Measurements from ENCODE around the gene CCT3. TPM values are rescaled to one million over a fixed set of nuclear protein-coding genes. Genes with fewer than 3 reads are reported as not detected.

The CCT3 gene
- total and polyA plus RNA-seq, 10 of the 15 experiments (the other 5 are each of a cell fraction or from before 2014, with no cell fraction given) = 319 to 585 (median 427) TPM

GRCh38 chr1:156268336-156268735, 69.8 kb downstream of the CCT3 start:
- H4K20me1 ChIP-seq (ENCODE audit: control insufficient read depth, insufficient read depth) = no peaks in the 10 kb centered on the region
- no peaks in the 10 kb centered on the region for H3K4me1 ChIP-seq (ENCODE audit: control insufficient read depth, insufficient read depth, low read length)
- in situ Hi-C loops (cut with MboI) = no loop called here
- no peak for ATAC-seq
- WGBS (ENCODE audit: insufficient coverage, insufficient replicate concordance, low lambda C conversion rate, missing lambda C conversion rate) = 100% methylated on average over 4 of the region's 4 CpGs
- H3K9me3 ChIP-seq (replicated peaks; ENCODE audit: control insufficient read depth, insufficient read depth, low read length) = no peaks in the 10 kb centered on the region
- intact Hi-C loops (cut with micrococcal nuclease; ENCODE audit: unreplicated experiment) = no loop called here
- CTCF ChIA-PET = no interaction called here
- POLR2A ChIA-PET = no interaction called here
- no TSS peak for BruUV-seq (replicated peaks)
- no peaks in the 10 kb centered on the region for H3K79me2 ChIP-seq (ENCODE audit: control insufficient read depth, insufficient read depth, low read length)
- no peak for DNase-seq (ENCODE audit: low read depth, low spot score)
- no peak overlapping the region for H3K4me2 ChIP-seq (ENCODE audit: control insufficient read depth, insufficient read depth)
- FAIRE-seq = no peak
- TF ChIP-seq TARDBP (IDR thresholded peaks at IDR 0.05; ENCODE audit: borderline replicate concordance) (no peak), IKZF1 (conservative IDR thresholded peaks at IDR 0.05) (no peak), MEF2B (IDR thresholded peaks at IDR 0.05; ENCODE audit: partially characterized antibody, poor library complexity, severe bottlenecking) (no peak), MTA3 (IDR thresholded peaks at IDR 0.05; ENCODE audit: borderline replicate concordance, low read length) (no peak), CBFB (IDR thresholded peaks at IDR 0.05; ENCODE audit: low read depth) (no peak), PBX3 (IDR thresholded peaks at IDR 0.05; ENCODE audit: insufficient replicate concordance, low read depth, low read length) (no peak), ZZZ3 (IDR thresholded peaks at IDR 0.05; ENCODE audit: control insufficient read depth, insufficient read length, low read depth) (no peak), NR2C2 (IDR thresholded peaks at IDR 0.05; ENCODE audit: borderline replicate concordance, control insufficient read depth, insufficient read length, low read depth) (no peak), JUND (IDR thresholded peaks at IDR 0.05; ENCODE audit: low read depth, low read length) (no peak), SKIL (IDR thresholded peaks at IDR 0.05; ENCODE audit: low read depth, poor library complexity, severe bottlenecking) (no peak), BMI1 (IDR thresholded peaks at IDR 0.05; ENCODE audit: borderline replicate concordance) (no peak), HDAC6 (IDR thresholded peaks at IDR 0.05; ENCODE audit: unreplicated experiment) (no peak), GABPA (IDR thresholded peaks at IDR 0.05; ENCODE audit: low read depth) (no peak), TCF3 (IDR thresholded peaks at IDR 0.05; ENCODE audit: borderline replicate concordance, insufficient read depth, low read depth, low read length) (no peak), CREB1 (IDR thresholded peaks at IDR 0.05; ENCODE audit: low read depth) (no peak), BCL11A (IDR thresholded peaks at IDR 0.05; ENCODE audit: low read depth, low read length) (no peak), BRCA1 (IDR thresholded peaks at IDR 0.05; ENCODE audit: low read depth, low read length) (no peak)
- RAD21 ChIA-PET (ENCODE audit: unreplicated experiment) = no interaction called here
- H3K27me3 ChIP-seq (replicated peaks in 1 of 2; ENCODE audit: control insufficient read depth in 2 of 2, insufficient read depth in 2 of 2, low read length in 1 of 2) = no peaks in the 10 kb centered on the region
- H3K36me3 ChIP-seq (ENCODE audit: control insufficient read depth in 2 of 2, insufficient read depth in 2 of 2, low read length in 1 of 2) = peaks cover 36 to 56% of the 10 kb centered on the region in 2 experiments
- no peak overlapping the region for H3K9ac ChIP-seq (ENCODE audit: control insufficient read depth, insufficient read depth, low read length)
- H2AFZ ChIP-seq (ENCODE audit: control insufficient read depth, low read depth, low read length) = no peak overlapping the region
- H3K4me3 ChIP-seq = no peak overlapping the region
- SMC1A ChIA-PET (ENCODE audit: uncharacterized antibody, unreplicated experiment) = interaction anchor here (0.7 to 1.7 kb wide), 2 partner anchors 14 to 50 kb away, joined by 3 to 5 read pairs; partner anchors contain the start of gene SMG5
- H3K27ac ChIP-seq (ENCODE audit: control insufficient read depth, insufficient read depth) = no peak overlapping the region

Measured in GM12878 (cell line).